Epithelial cell of esophagus (primary cell): ENCODE data around the gene ERC2.

ENCODE experiments used
- DNase-seq: peaks from one replicate; pipeline ENCODE4 v3.0.0; 2010; ENCODE audit warnings: low read depth
- H3K4me3 ChIP-seq: 2 replicates; pipeline ENCODE4 v1.5.1; 2011; ENCODE audit warnings: mild to moderate bottlenecking, low read length, control low read depth
- TF ChIP-seq, protein P1 (sequence below): IDR thresholded peaks from 2 replicates; pipeline ENCODE4 v1.5.1; 2011; ENCODE audit warnings: low read depth, mild to moderate bottlenecking, low read length, control low read depth, inconsistent platforms; ENCODE audit not compliant: insufficient read depth; ENCODE audit errors: missing control alignments

ERC2 gene

DNA sequence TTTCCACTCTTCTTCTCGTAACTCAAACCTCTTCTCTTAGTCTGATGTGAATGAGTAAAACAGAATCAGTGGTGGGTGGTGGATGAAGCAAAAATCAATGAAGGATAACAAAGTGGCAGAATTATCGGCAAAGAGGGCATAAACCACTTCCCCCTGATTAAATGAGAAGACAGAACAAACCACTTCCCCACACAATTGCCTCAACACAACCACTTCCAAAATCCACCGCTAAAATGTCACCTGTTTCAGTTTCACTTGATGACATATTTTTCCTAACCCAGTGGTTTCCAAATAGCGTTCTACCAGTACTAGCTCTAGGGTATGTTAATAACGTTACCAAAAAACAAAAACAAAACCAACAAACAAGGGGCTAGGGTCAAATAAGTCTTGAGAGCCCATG is 502.5 kb downstream of the ERC2 start:
- TF ChIP-seq, protein P1, sequence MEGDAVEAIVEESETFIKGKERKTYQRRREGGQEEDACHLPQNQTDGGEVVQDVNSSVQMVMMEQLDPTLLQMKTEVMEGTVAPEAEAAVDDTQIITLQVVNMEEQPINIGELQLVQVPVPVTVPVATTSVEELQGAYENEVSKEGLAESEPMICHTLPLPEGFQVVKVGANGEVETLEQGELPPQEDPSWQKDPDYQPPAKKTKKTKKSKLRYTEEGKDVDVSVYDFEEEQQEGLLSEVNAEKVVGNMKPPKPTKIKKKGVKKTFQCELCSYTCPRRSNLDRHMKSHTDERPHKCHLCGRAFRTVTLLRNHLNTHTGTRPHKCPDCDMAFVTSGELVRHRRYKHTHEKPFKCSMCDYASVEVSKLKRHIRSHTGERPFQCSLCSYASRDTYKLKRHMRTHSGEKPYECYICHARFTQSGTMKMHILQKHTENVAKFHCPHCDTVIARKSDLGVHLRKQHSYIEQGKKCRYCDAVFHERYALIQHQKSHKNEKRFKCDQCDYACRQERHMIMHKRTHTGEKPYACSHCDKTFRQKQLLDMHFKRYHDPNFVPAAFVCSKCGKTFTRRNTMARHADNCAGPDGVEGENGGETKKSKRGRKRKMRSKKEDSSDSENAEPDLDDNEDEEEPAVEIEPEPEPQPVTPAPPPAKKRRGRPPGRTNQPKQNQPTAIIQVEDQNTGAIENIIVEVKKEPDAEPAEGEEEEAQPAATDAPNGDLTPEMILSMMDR, result no peak
- no peak for DNase-seq
- H3K4me3 ChIP-seq, result no peak overlapping the region

DNA sequence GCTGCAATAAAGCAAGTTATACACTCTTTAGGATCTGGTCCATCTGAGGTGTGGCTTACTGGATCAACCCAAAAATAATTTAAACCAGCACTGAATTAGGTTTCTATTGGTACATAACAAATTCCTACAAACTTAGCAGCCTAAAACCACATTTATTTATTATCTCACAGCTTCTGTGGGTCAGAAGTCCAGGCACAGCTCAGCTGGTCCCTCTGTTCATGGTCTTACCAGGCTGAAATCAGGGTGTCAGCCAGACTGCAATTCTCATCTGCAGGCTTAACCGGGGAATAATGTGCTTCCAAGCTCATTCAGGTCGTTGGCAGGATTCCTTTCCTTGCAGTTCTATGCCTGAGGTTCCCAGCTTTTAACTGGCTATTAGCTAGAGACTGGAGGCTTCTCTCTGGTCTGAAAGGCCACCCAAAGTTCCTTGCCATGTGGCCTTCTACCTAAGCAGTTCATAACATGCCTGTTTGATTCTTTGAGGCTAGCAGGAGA is 503.7 kb downstream of the ERC2 start:
- TF ChIP-seq, protein P1, result no peak
- no peak overlapping the region for H3K4me3 ChIP-seq
- DNase-seq, result no peak

DNA sequence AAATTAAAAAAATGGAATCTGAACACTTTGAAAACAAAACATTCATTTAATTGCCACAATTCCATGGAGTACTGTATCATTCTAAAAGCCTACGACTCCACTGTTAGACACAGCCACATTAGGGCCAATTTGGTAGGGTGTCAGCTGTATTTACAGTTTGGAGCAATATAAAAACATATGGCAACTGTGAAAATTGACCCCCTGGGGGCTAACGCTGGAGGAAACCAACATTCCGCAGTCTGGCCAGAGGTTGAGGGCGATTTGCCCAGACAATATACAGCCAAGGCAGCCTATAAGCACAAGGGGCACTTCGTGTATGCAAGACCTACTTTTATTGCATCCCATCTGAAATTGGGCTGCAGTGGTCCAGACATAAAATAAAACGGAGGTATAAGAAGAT is 504.7 kb downstream of the ERC2 start:
- TF ChIP-seq, protein P1, result no peak
- no peak for DNase-seq
- no peak overlapping the region for H3K4me3 ChIP-seq

- no peak overlapping the region for H3K4me3 ChIP-seq
- DNase-seq, result no peak
- TF ChIP-seq, protein P1, result no peak
Observed at GRCh38 chr3:55959471-55960080, 508.7 kb downstream of the ERC2 start.

GRCh38 chr3:55958605-55959004 is 509.7 kb downstream of the ERC2 start:
- no peak overlapping the region for H3K4me3 ChIP-seq
- DNase-seq, result no peak
- TF ChIP-seq, protein P1, result no peak

DNA sequence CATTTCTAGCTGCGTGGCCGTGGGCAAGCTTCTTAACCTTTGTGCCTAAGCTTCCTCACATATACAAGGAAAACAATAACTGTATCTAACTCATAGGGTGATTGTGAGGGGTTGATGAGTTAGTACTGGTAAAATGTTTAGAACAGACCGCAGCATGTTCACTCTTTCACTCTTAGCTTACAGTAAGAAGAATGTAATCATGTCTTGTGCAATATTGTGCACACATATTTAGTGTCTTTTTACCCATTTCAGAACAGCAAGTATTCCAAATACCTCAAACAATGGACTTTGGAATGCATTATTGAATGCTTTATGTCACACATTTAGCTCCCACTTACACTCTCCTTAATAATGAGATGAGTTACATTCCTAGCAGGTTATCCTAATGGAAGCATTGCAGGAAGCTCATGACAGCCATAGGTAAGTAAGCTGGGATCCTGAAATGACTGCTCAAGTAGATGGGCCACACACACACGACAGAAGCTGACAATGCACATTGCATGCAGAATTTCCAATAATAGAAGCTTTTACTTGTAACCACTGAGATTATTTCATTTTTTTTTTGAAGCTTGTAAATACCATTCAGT is 512.3 kb downstream of the ERC2 start:
- TF ChIP-seq, protein P1, result no peak
- no peak overlapping the region for H3K4me3 ChIP-seq
- peak; percentile 2 for DNase-seq

- no peak for DNase-seq
- no peak overlapping the region for H3K4me3 ChIP-seq
- TF ChIP-seq, protein P1, result no peak
Observed at GRCh38 chr3:55951388-55951787, 516.9 kb downstream of the ERC2 start.
